HG02885 (cell line): ENCODE measurements around the gene JAZF1.
"Not testable (repeated sequence)": the region's sequence is repeated elsewhere in the genome, so short reads cannot be mapped to it uniquely, and the experiment has no call there.

Experiments used
- ATAC-seq: cut with Tn5 transposase; IDR thresholded peaks from one replicate; pipeline ENCODE4 v1.9.1; 2021; ENCODE audit warnings: mild to moderate bottlenecking; ENCODE audit not compliant: unreplicated experiment, poor library complexity

Gene JAZF1

DNA sequence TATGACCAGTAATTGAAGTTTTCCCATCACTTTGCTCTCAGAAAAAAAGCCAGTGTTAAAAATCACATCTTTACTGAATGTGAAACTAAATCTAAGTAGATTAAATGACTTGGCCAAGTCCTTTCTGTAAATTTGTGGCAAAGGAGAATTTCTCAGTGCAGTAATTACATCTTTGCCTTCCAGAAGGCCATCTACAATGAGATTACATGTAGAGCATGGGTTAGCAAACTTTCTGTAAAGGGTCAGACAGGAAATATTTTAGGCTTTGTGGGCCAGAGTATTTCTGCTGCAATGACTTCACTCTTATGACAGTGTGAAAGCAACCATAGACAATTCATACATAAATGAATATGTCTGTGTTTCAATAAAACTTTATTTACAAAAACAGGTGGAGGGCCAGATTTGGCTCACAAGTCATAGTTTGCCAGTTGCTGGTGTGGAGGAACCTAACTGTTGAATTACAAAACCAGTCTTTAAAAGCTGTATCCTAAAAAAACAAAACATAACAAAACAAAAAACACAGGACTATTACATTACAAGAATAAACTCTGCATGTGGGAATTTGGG, 249.6 kb downstream of the JAZF1 start:
- no peak for ATAC-seq

DNA sequence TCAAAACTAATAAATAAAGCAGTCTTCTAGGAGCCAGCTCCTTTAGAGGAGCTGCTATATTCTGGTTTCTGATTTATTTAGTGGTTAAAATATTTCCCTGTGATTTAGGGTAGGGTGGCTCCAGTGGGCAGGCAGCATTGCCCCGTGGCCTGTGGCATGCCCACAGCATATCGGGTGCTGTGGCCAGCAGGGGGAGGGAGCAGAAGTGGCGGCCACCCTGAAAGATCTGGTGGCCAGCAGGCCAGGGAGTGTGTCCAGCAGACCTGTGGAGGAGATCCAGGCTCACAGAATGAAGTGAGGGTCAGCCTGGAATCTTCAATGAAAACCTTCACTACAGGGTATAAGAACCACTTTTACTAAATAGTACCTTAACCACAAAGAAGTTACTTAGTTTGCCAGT, 251.5 kb downstream of the JAZF1 start:
- ATAC-seq = no peak

DNA sequence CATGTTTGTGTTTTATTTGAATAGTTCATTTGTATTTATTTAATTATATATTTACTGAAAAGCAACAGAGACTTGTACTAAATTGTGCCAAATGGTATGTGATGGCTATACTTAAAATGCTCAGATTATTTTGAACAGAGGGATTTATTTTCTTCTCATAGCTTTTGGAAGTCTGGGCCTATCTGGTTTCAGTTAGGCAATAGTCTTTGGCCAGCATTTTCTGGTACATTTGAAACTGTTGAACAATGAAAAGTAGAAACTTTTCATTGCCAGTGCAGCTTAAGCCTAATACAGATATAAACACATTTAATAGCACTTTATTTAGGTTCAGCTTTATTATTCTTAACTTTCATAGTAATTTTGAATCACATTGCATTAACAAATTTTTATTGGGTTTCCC, 252.6 kb downstream of the JAZF1 start:
- ATAC-seq = no peak

DNA sequence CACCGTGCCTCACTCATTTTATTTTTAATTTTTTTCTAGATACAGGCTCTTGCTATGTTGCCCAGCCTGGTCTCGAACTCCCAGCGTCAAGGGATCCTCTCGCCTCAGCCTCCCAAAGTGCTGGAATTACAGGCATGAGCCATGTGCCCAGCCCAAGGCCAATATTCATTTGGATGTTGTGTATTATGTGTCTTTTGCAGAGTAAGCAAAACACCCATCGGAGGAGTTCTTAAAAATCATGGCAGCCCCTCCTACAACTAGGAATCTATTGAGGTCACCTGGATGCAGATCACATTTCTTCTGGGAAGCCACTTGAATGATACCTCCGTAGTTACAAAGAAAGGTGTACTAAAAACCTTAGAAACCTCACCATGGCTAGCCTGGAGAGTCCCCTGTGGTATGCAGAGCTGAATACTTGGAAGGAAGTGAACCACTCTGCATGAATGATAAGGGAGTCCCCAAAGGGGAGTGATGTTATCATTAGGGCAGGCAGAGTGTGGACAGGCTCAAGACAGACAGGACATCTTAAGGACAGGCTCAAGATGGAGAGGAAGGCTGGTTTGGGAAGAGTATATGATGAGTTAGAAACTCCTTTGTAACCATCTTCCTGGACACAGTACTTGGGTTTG, 254.9 kb downstream of the JAZF1 start:
- peak; percentile 60 for ATAC-seq

DNA sequence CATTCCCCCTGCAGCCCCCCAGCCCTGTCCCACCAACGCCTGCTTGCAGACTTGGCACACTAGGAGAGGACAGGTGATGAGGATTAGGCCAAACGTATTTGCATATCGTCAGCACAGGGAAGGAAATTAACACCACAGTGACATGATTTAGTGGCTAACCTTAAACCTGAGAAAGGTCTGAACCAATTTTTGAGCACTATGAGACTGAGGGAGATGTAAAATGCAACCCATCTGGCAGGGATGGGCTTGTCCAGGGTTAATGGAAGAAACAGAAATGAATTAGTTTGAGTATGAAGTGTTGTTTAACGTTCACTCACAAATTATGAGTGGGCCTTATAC, 257.0 kb downstream of the JAZF1 start:
- no peak for ATAC-seq

DNA sequence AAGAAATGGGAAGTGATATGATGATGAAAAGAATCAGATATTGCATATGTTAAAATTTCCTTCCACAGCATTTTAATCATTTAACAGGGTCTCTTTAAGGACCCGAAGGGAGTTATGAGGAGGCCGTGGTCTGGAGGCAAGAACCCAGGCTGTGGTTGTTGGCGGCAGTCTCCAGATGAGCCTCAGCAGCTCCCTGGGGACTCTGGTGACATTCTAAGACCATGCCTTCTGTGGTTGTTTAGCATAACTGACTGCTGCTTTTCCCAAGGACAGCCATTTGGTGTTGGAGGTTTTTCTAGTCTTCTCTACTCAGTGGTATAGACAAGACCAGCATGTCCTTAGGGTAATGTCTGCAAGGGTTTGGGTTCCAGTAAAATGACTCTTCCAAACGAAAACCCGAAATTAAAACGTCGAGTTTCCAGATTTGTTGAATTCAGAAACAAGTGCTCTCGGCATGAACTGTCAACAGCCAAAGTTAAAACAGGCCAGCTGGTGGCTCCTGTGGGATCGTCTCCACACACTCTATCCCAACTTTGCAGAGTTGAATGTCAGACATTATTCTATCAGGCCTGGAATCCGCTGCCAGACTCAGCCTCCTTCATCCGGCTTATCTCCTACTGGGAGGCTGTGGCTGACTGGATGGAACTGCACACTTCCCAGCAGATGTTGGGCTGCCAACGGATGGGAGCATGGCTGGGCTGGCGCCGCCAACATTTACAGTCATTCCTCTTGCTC, 257.5 kb downstream of the JAZF1 start:
- peak; percentile 68 for ATAC-seq

DNA sequence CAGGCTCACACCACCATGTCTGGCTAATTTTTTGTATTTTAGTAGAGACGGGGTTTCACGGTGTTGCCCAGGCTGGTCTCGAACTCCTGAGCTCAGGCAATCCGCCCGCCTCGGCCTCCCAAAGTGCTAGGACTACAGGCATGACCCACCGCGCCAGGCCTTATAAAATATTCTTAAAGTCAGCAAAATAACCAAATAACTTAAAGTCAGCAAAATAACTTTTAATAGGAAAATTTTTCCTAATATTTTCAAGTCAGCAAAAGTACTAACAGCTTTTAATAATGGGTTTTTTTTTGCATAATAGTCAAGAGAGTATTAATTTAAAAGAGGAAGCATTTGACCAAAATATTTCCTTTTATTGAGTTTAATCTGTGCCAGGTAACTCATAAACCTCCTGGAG, 258.2 kb downstream of the JAZF1 start:
- not testable (repeated sequence) for ATAC-seq

DNA sequence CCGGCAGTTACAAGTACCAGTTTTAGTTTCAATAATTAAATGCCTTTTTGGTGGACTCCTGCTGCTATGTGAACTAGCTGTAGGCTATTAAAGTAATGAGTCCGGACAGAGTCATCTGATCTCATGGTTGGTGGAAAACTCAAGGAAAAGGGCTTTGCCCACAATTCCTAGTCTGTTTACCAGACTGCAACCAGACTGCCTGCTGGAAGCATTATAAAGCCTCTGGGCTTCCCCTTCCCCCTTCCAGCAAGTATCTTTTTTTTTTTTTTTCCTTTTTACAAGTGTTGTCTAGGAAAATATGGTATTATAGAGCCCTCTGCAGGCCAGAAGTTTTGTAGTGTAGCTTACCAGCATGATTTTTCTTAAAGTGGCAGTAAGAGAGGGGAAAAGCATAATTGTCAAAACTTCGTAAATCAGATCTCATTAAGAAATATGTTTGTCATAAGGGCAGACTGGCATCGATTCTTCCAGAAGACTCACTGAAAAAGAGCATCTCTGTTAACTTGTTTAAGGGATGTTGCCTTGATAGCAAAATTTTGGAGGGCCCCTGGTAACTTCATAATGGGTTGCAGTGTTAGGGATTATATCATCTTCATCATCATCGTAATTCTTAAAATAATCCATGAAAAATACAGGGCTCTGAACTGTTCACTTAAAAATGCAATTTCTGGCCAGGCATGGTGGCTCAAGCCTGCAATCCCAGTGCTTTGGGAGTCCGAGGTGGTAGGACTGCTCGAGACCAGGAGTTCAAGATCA, 259.3 kb downstream of the JAZF1 start:
- peak; percentile 51 for ATAC-seq

DNA sequence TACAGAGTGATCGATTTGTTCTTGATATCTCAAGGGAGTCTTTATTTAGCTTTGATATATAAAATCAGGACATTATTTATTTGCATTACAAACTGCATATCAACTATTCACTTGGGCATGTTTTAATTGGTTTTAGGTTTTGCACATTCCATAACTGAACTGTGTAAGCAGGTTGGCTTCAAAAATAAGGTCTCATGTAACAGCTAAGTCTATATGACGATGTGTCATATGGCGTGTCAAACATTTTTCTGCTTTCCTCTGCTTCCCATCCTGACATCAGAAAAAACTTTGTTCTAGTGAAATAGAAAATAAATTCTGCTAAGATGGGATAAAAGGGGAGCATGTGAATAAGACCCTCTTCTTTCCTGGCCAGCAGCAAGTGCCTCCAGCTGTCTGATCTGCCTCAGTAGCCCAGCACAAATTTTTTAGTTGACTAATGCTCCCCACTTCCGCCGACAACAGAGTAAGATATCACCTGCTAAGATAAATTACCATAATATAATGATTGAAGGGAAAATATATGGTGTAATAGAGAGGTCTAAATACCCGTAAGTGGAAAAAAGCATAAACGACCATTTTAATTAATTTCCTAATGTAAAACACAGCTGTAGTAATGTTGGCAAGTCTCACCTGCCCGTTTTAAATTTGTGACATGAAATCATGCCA, 260.2 kb downstream of the JAZF1 start:
- ATAC-seq = no peak

DNA sequence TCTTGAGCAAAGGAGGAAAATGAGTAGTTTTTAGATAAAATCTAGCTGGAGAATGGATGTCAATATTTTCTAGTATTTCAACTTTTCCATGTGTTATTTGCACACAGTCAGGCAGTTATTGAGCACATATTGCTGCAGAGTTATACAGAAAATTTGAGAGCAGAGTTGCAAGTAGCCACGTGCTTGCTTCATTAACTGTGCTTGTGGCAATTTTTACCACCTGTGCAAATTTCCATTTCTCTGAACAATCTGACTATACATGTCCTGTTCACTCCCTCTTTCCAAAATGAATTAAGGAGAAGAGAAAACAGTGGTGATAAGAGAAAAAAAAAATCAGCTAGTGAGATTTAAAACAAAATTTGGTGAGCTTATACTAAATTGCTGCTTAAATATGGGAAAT, 262.1 kb downstream of the JAZF1 start:
- no peak for ATAC-seq

DNA sequence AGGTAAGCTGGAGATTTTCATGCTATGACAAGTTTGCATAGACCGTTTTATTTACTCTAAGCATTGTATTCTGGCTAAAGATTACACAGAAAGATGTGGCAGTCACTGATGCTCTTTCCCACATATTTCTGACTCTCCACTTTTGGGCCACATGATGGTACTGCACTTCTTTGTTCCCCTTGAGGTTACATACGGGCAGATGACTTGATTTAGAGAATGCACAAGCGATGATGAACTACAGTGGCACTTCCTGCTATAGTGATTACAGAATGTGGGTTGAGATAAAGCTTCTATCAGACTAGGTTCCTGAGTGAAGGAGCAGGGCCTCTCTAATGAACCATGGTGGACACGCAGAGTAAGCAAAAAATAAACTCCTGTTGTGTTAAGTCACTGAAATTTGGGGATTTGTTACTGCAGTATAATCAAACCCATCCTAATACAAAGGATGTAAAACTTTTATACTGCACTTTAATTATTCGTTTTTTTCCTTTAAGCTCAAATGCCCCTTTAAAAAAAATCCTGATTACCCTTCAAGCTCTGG, 262.8 kb downstream of the JAZF1 start:
- ATAC-seq = no peak

DNA sequence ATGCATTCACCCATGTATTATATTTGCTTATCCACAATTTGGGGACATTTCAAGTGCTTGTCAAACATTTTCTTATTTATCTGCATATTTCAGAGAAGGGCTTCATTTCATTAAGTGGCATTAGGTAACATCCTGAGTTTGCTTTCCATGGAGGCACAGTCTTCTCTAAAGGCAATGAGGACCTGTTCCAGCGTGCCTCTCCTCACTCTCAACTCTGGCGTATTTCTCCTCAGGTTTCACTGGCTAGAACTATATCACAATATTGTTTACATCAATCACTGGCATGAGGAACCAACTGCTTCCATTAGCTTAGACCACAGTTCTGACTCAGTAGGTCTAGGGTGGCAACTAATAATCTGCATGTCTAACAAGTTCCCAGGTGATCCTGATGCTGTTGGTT, 263.5 kb downstream of the JAZF1 start:
- ATAC-seq = no peak

DNA sequence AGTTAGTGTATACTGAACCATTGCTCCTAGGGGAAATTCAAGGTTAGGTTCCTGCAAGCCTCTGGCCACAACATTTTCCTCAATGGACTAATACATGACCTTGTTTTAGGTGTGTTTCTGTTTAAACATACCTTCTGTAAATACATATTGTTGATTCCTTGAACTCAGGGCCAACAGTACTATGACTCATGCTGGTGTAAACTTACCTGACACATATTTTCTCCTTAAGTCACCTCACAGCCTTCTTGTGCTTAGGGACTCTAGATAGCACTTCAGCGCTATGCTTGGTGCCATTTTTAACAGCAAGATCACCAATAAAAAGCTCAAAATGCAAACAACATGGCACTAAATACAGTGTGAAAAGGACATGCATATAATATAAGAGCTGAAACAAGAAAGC, 264.2 kb downstream of the JAZF1 start:
- ATAC-seq = no peak

DNA sequence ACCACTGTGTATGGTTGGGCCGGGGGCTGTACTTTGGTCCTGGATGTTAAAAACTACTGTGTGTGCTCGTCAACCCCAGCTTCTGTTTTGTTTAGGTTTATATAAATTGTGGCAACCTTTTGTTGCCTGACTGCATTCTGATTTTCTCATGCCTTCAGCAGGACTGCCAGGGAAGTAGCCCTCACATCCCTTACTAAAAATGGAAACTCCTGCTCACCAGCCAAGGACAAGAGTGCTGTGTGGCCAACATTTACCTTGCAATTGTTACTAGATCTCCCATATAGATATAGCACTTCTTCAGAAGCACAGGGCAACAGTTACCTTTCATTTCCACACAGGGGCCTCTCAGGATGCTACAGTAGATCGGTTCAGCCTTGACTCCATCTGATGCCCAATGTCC, 266.2 kb downstream of the JAZF1 start:
- no peak for ATAC-seq

DNA sequence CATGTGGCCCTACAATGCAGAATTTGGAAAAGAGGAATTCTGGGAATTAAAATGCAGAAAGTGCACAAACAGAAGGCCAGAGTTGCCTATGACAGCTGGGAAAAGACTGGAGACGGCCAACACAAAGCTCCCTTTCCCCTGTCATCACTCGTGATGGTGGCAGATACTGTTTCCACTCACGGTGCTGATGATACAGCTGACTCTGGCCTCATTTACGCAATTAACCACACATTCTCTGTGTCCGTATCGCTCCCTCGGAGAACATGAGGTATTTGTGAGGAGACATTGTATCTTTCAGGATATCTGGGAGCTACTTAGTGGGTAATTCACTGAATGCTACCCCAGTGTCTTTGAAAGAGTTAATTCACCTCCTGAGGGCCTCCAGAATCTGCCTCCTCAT, 267.8 kb downstream of the JAZF1 start:
- ATAC-seq = no peak

DNA sequence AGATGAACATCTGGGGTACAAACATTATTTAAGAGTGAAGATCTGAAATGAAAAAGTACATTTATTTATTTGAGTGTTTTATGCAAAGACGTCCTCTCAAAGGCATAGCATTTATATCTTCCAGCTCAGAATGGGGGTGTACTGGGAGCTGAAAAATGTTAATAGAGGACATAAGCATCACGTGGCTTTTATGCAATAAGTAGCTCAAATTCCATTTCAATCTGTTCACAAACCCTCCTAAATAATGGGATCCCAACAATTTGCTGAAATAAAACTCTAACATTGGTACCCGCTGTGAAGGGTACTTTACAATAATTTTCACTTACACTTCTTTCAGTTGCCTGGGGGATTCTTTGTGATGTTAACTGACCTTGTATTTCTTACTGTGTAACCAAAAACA, 268.7 kb downstream of the JAZF1 start:
- ATAC-seq = no peak

DNA sequence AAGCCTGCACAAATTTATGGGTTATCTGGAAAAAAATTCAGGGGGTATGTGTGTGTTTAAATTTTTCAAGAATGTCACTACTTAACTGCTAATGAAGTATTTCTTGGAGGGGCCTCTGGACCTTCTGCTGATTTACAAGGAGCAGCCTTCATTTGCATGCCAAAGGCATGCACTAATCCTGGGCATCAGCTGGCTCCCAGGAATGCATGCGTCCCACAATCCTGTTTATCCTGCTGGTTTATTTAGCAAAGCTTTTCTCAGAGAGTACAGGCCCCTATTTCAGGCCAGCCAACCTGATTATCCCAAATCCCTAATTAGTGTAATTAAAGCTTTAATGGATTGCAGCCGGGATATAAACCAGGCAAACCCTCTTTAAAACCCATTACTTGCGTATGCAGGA, 270.3 kb downstream of the JAZF1 start:
- ATAC-seq = no peak

DNA sequence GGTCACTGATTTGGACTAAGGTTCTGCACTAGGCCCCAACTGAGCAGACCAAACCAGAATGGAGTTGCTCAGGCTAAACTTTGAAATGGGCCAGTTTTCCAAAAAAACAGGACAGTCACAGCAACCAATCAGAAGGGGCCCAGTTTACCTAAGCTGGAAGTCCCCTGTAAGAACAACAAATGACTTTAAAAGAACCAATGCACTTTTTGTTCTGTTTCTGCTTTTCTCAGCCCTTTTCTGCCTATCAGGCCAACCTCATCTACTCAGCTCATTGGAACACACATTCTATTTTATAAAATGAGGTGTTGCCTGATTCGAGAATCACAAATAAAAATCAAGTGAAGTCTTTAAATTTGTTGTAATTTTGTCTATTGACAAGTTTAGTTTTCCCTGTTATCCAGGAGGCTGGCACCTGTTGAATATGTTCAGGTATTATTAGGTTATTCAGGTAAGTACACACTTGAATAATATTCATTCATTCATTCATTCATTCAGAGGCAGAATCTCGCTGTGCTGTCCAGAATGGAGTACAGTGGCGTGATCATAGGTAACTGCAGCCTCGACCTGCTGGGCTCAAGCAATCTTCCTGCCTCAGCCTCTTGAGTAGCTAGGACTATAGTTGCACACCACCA, 271.9 kb downstream of the JAZF1 start:
- no peak for ATAC-seq

DNA sequence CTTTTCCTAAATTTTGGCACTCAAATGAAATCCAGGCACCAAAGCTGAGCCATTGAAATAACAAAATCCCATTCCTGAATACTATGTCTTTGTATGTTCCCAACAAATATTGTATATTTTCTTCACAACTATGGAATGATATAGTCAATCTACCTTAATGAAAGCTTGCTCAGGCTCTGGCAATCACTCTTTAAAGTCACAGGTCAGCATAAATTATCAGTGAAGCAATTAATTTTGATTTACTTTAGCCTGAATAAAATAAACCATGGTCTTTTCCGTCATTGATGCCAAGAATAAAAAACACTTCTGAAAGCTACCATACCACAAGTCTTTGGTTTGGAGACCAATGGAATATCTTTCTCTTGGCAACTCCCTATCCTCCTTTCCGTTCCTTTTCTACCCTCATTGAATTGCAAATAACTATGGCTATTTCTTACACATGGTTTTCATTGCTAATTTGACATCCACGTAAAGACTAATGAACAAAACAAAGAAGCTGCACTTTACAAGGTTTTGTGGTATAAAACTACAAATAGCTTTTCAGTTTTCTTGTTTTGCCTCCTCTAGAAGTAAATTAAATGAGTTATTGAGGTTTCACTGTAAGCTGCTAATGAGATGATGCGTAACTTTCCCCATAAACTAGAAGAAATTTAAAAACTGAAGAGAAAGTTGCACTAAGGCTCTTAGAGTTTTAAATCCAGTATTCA, 274.1 kb downstream of the JAZF1 start:
- no peak for ATAC-seq
